HUES64 (cell line): ENCODE data around the gene LRRN1.
"Not testable (repeated sequence)": the region's sequence is repeated elsewhere in the genome, so short reads cannot be mapped to it uniquely, and the experiment has no call there.

Experiments used
- H3K27ac ChIP-seq: 2 replicates; pipeline ENCODE4 v1.7.0; 2013; ENCODE audit warnings: low read depth, low read length, inconsistent platforms
- H3K27me3 ChIP-seq: 2 replicates; pipeline ENCODE4 v1.6.1; 2013; ENCODE audit warnings: mild to moderate bottlenecking, low read length; ENCODE audit not compliant: insufficient read depth
- H3K36me3 ChIP-seq: 2 replicates; pipeline ENCODE4 v1.6.1; 2013; ENCODE audit warnings: mild to moderate bottlenecking, low read length; ENCODE audit not compliant: insufficient read depth
- H3K4me1 ChIP-seq: 2 replicates; pipeline ENCODE4 v1.6.1; 2013; ENCODE audit warnings: mild to moderate bottlenecking, low read length, moderate library complexity; ENCODE audit not compliant: insufficient read depth
- H3K4me3 ChIP-seq: 2 replicates; pipeline ENCODE4 v1.5.1; 2013; ENCODE audit warnings: mild to moderate bottlenecking, low read length, moderate library complexity
- H3K9ac ChIP-seq: 2 replicates; pipeline ENCODE4 v1.6.1; 2013; ENCODE audit warnings: mild to moderate bottlenecking, low read depth, low read length
- H3K9me3 ChIP-seq: 2 replicates; pipeline ENCODE4 v1.6.1; 2013; ENCODE audit warnings: low read depth, low read length; ENCODE audit not compliant: insufficient read depth
- WGBS: fragments of 150-250, 120-280 bp; methylation state at CpG from one replicate; pipeline ENCODE4 v1.1.7; 2013; ENCODE audit warnings: missing lambda C conversion rate; 5-methylcytosine and 5-hydroxymethylcytosine counted together

LRRN1 gene

GRCh38 chr3:3806856-3807255 is 7.6 kb downstream of the LRRN1 start:
- WGBS: 78% methylated on average over 6 of the region's 6 CpGs
- H3K27me3 ChIP-seq: no peaks in the 10 kb centered on the region
- H3K4me3 ChIP-seq: no peak overlapping the region
- H3K27ac ChIP-seq: no peak overlapping the region
- H3K36me3 ChIP-seq: peaks cover 90% of the 10 kb centered on the region
- H3K4me1 ChIP-seq: peaks cover 54% of the 10 kb centered on the region
- H3K9ac ChIP-seq: no peak overlapping the region; the same call in 1 of the 2 replicates
- no peaks in the 10 kb centered on the region for H3K9me3 ChIP-seq

GRCh38 chr3:3813013-3813412 is 13.8 kb downstream of the LRRN1 start:
- no peak overlapping the region for H3K4me3 ChIP-seq
- no peaks in the 10 kb centered on the region for H3K9me3 ChIP-seq
- WGBS: 97% methylated on average over 5 of the region's 5 CpGs
- H3K27ac ChIP-seq: no peak overlapping the region
- peaks cover 93% of the 10 kb centered on the region for H3K36me3 ChIP-seq
- no peaks in the 10 kb centered on the region for H3K27me3 ChIP-seq
- no peaks in the 10 kb centered on the region; the same call in 1 of the 2 replicates for H3K4me1 ChIP-seq
- H3K9ac ChIP-seq: no peak overlapping the region

GRCh38 chr3:3815206-3815605 is 16.0 kb downstream of the LRRN1 start:
- H3K4me3 ChIP-seq: no peak overlapping the region

GRCh38 chr3:3816034-3816433 is 16.8 kb downstream of the LRRN1 start:
- Histone ChIP-seq H3K27me3 (no peaks in the 10 kb centered on the region), H3K9me3 (no peaks in the 10 kb centered on the region), H3K4me3 (no peak overlapping the region), H3K36me3 (peaks cover 99% of the 10 kb centered on the region), H3K4me1 (no peaks in the 10 kb centered on the region; the same call in 1 of the 2 replicates), H3K9ac (no peak overlapping the region), H3K27ac (no peak overlapping the region)
- 100% methylated on average over 1 of the region's 1 CpG for WGBS

More at GRCh38 chr3:3815206-3815605, 16.0 kb downstream of the LRRN1 start:
- Histone ChIP-seq H3K27me3 (no peaks in the 10 kb centered on the region), H3K27ac (no peak overlapping the region), H3K36me3 (peaks cover 99% of the 10 kb centered on the region), H3K9ac (no peak overlapping the region), H3K4me1 (no peaks in the 10 kb centered on the region; the same call in 1 of the 2 replicates), H3K9me3 (no peaks in the 10 kb centered on the region)
- WGBS: 100% methylated on average over 1 of the region's 1 CpG

GRCh38 chr3:3817865-3818264 is 18.6 kb downstream of the LRRN1 start:
- Histone ChIP-seq H3K36me3 (peaks cover 99% of the 10 kb centered on the region), H3K27ac (no peak overlapping the region), H3K9me3 (no peaks in the 10 kb centered on the region), H3K27me3 (no peaks in the 10 kb centered on the region), H3K4me1 (no peaks in the 10 kb centered on the region; the same call in 1 of the 2 replicates), H3K9ac (no peak overlapping the region), H3K4me3 (no peak overlapping the region)
- WGBS: 96% methylated on average over 5 of the region's 5 CpGs

- no peaks in the 10 kb centered on the region for H3K9me3 ChIP-seq
- H3K9ac ChIP-seq: no peak overlapping the region
- WGBS: 96% methylated on average over 4 of the region's 4 CpGs
- H3K36me3 ChIP-seq: peaks cover 99% of the 10 kb centered on the region
- H3K27me3 ChIP-seq: no peaks in the 10 kb centered on the region
- H3K4me3 ChIP-seq: no peak overlapping the region
- no peak overlapping the region for H3K27ac ChIP-seq
- no peaks in the 10 kb centered on the region for H3K4me1 ChIP-seq
Measured at GRCh38 chr3:3821777-3822176, 22.5 kb downstream of the LRRN1 start.

- H3K4me1 ChIP-seq: no peaks in the 10 kb centered on the region
- WGBS: 96% methylated on average over 3 of the region's 3 CpGs
- H3K4me3 ChIP-seq: no peak overlapping the region
- no peaks in the 10 kb centered on the region for H3K27me3 ChIP-seq
- H3K9me3 ChIP-seq: no peaks in the 10 kb centered on the region
- H3K36me3 ChIP-seq: peaks cover 97% of the 10 kb centered on the region
- H3K9ac ChIP-seq: no peak overlapping the region
- no peak overlapping the region for H3K27ac ChIP-seq
Measured at GRCh38 chr3:3825035-3825434, 25.8 kb downstream of the LRRN1 start.

GRCh38 chr3:3826521-3826920 is 27.3 kb downstream of the LRRN1 start:
- no peak overlapping the region for H3K27ac ChIP-seq
- no peak overlapping the region for H3K9ac ChIP-seq
- no peaks in the 10 kb centered on the region for H3K27me3 ChIP-seq
- no peaks in the 10 kb centered on the region for H3K9me3 ChIP-seq
- no peaks in the 10 kb centered on the region for H3K4me1 ChIP-seq
- 95% methylated on average over 4 of the region's 4 CpGs for WGBS
- H3K4me3 ChIP-seq: no peak overlapping the region
- H3K36me3 ChIP-seq: peaks cover 86% of the 10 kb centered on the region

- WGBS: 100% methylated on average over 1 of the region's 1 CpG
Measured at GRCh38 chr3:3827111-3827510, 27.9 kb downstream of the LRRN1 start.

GRCh38 chr3:3828417-3828816 is 29.2 kb downstream of the LRRN1 start:
- WGBS: 93% methylated on average over 3 of the region's 3 CpGs
- H3K9ac ChIP-seq, H3K27me3 ChIP-seq, H3K27ac ChIP-seq, H3K4me3 ChIP-seq, H3K4me1 ChIP-seq, H3K9me3 ChIP-seq: not testable (repeated sequence)
- peaks cover 85% of the 10 kb centered on the region for H3K36me3 ChIP-seq

More at GRCh38 chr3:3827111-3827510, 27.9 kb downstream of the LRRN1 start:
- Histone ChIP-seq H3K4me3 (no peak overlapping the region), H3K9me3 (peaks cover 3% of the 10 kb centered on the region; the same call in 1 of the 2 replicates), H3K27ac (no peak overlapping the region), H3K27me3 (no peaks in the 10 kb centered on the region), H3K4me1 (no peaks in the 10 kb centered on the region), H3K36me3 (peaks cover 85% of the 10 kb centered on the region), H3K9ac (no peak overlapping the region)

- peaks cover 30% of the 10 kb centered on the region for H3K9me3 ChIP-seq
- H3K27ac ChIP-seq: no peak overlapping the region
- H3K4me3 ChIP-seq: no peak overlapping the region
- no peaks in the 10 kb centered on the region for H3K4me1 ChIP-seq
- WGBS: 97% methylated on average over 3 of the region's 3 CpGs
- no peak overlapping the region for H3K9ac ChIP-seq
- H3K36me3 ChIP-seq: peaks cover 90% of the 10 kb centered on the region
- H3K27me3 ChIP-seq: no peaks in the 10 kb centered on the region
Measured at GRCh38 chr3:3836845-3837244, 37.6 kb downstream of the LRRN1 start.

- no CpG with 5 or more reads among the region's 2 CpGs for WGBS
- H3K4me3 ChIP-seq: no peak overlapping the region
- no peaks in the 10 kb centered on the region for H3K27me3 ChIP-seq
- no peak overlapping the region for H3K9ac ChIP-seq
- H3K4me1 ChIP-seq: peaks cover 2% of the 10 kb centered on the region; the same call in 1 of the 2 replicates
- peaks cover 87% of the 10 kb centered on the region for H3K36me3 ChIP-seq
- no peak overlapping the region for H3K27ac ChIP-seq
- H3K9me3 ChIP-seq: peaks cover 20% of the 10 kb centered on the region
Measured at GRCh38 chr3:3842356-3842755, 43.1 kb downstream of the LRRN1 start.
